Endodermal cell (in vitro differentiated cells): Measurements from ENCODE around the gene ANAPC7. TPM values are rescaled to one million over a fixed set of nuclear protein-coding genes. Genes with fewer than 3 reads are reported as not detected.

Experiments
- DNase-seq: peaks from one replicate; pipeline ENCODE4 v3.0.0-alpha.2; 2017
- H3K27ac ChIP-seq: 2 replicates; pipeline ENCODE4 v1.5.1; 2013; ENCODE audit warnings: mild to moderate bottlenecking, low read depth, low read length, moderate library complexity
- H3K27me3 ChIP-seq: 2 replicates; pipeline ENCODE4 v1.6.1; 2013; ENCODE audit warnings: mild to moderate bottlenecking, low read length, moderate library complexity; ENCODE audit not compliant: insufficient read depth, control insufficient read depth, poor library complexity, severe bottlenecking
- H3K36me3 ChIP-seq: 2 replicates; pipeline ENCODE4 v1.7.0; 2013; ENCODE audit warnings: mild to moderate bottlenecking, low read length, moderate library complexity; ENCODE audit not compliant: control insufficient read depth, insufficient read depth
- H3K4me1 ChIP-seq: one replicate; pipeline ENCODE4 v1.7.0; 2013; ENCODE audit warnings: low read length; ENCODE audit not compliant: control insufficient read depth, insufficient read depth
- H3K4me3 ChIP-seq: 2 replicates; pipeline ENCODE4 v1.5.1; 2013; ENCODE audit warnings: mild to moderate bottlenecking, low read length, moderate library complexity
- H3K9ac ChIP-seq: 2 replicates; pipeline ENCODE4 v1.6.1; 2013; ENCODE audit warnings: mild to moderate bottlenecking, low read length, moderate library complexity; ENCODE audit not compliant: poor library complexity, severe bottlenecking; ENCODE audit errors: extremely low read depth
- H3K9me3 ChIP-seq: 2 replicates; pipeline ENCODE4 v1.6.1; 2013; ENCODE audit warnings: mild to moderate bottlenecking, low read length, moderate library complexity; ENCODE audit not compliant: control insufficient read depth
- H3K27ac Mint-ChIP-seq: 2 replicates; pipeline ENCODE4 v1.8.0; 2020; ENCODE audit warnings: mixed read lengths
- H3K27me3 Mint-ChIP-seq: 2 replicates; pipeline ENCODE4 v1.8.0; 2021; ENCODE audit warnings: mild to moderate bottlenecking, mixed read lengths; ENCODE audit not compliant: insufficient read depth
- H3K36me3 Mint-ChIP-seq: 2 replicates; pipeline ENCODE4 v1.8.0; 2020; ENCODE audit warnings: low read depth, mixed read lengths
- H3K4me1 Mint-ChIP-seq: 2 replicates; pipeline ENCODE4 v1.8.0; 2020; ENCODE audit warnings: mixed read lengths
- H3K4me3 Mint-ChIP-seq: 2 replicates; pipeline ENCODE4 v1.8.0; 2020; ENCODE audit warnings: mild to moderate bottlenecking, moderate library complexity, mixed read lengths
- H3K9me3 Mint-ChIP-seq: 2 replicates; pipeline ENCODE4 v1.8.0; 2020; ENCODE audit warnings: mild to moderate bottlenecking, mixed read lengths
- WGBS, 2 experiments: methylation state at CpG; one replicate each; pipeline versions ENCODE4 v1.1.5 to v1.1.7; 2013; ENCODE audit warnings: missing lambda C conversion rate in 2 of 2, mixed read lengths in 1 of 2; ENCODE audit not compliant: insufficient coverage in 1 of 2, insufficient read length in 1 of 2; 5-methylcytosine and 5-hydroxymethylcytosine counted together
- total RNA-seq, 2 donors: library from RNA; stranded (reverse); fragmentation: NEBNext Ultra II Directional in 1 of 2; extraction: Animal tissue kit (Norgen Biotek cat#: 25700) in 1 of 2; gene quantifications; 2 replicates in 1 of 2; 3 replicates in 1 of 2; pipeline ENCODE4 v1.2.1, GENCODE V29; 2021
- TF ChIP-seq, protein P1 (sequence below): fragments of 200-600 bp; sonication (generic); conservative IDR thresholded peaks from 2 replicates; pipeline ENCODE4 v1.5.0; 2021; ENCODE audit warnings: antibody characterized with exemption, mild to moderate bottlenecking

ANAPC7 gene
- total RNA-seq, 2 donors from 2014 or later: 86.0 to 100 TPM

DNA sequence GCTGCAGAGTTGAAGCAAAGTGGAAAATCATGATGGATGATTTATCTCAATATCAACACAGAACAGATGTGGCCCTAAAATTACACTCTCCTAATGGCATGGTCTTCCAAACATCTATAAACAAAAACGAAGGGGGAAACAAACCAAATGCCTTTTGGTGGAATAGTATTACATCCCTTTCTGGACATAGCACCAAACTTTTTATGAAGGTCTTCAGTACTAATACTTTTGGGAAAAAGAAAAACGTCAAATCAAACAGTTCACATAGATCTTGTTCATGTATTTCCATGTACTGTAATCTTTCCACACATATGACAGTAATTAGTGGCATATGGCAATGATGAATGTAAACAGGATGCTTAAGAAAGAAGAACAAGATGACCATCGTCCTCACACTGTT lies 22.9 kb upstream of the ANAPC7 start:
- no peak overlapping the region for H3K4me3 Mint-ChIP-seq
- WGBS, 2 experiments: 67 to 100% methylated on average over 2 of the region's 3 CpGs
- H3K4me1 Mint-ChIP-seq: peaks cover 12% of the 10 kb centered on the region

DNA sequence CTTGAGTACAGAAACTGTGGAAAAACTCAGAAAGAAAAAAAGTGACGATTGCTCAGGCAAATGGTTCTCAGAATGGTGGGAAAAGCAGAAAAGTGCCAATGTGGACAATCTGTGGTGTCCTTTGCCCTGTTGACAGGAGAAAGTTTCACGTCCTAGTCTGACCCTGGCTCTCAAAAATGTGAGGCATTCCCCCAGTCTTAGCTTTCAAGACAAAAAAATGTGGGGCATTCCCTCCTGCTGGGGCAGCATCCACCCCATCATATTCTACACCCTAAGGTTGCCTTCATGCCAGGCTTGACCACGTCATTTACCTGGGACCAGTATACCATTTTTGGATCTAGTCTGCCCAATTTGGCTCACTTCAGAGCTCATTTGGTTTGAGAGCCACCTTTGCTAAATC lies 20.7 kb upstream of the ANAPC7 start:
- 84% methylated on average over 3 of the region's 3 CpGs for WGBS, 2 experiments
- Mint-ChIP-seq H3K4me3 (no peak overlapping the region), H3K27ac (no peak overlapping the region), H3K9me3 (no peaks in the 10 kb centered on the region), H3K4me1 (peaks cover 13% of the 10 kb centered on the region), H3K36me3 (no peaks in the 10 kb centered on the region), H3K27me3 (no peaks in the 10 kb centered on the region)
- H3K9me3 ChIP-seq: no peaks in the 10 kb centered on the region
- H3K36me3 ChIP-seq: no peaks in the 10 kb centered on the region
- no peaks in the 10 kb centered on the region for H3K4me1 ChIP-seq
- H3K4me3 ChIP-seq: no peak overlapping the region
- no peak overlapping the region for H3K27ac ChIP-seq
- peak; percentile 76 for DNase-seq
- no peaks in the 10 kb centered on the region for H3K27me3 ChIP-seq
- TF ChIP-seq, protein P1, sequence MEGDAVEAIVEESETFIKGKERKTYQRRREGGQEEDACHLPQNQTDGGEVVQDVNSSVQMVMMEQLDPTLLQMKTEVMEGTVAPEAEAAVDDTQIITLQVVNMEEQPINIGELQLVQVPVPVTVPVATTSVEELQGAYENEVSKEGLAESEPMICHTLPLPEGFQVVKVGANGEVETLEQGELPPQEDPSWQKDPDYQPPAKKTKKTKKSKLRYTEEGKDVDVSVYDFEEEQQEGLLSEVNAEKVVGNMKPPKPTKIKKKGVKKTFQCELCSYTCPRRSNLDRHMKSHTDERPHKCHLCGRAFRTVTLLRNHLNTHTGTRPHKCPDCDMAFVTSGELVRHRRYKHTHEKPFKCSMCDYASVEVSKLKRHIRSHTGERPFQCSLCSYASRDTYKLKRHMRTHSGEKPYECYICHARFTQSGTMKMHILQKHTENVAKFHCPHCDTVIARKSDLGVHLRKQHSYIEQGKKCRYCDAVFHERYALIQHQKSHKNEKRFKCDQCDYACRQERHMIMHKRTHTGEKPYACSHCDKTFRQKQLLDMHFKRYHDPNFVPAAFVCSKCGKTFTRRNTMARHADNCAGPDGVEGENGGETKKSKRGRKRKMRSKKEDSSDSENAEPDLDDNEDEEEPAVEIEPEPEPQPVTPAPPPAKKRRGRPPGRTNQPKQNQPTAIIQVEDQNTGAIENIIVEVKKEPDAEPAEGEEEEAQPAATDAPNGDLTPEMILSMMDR: no peak
- no peak overlapping the region for H3K9ac ChIP-seq

More for the DNA sequence above, 22.9 kb upstream of the ANAPC7 start:
- Histone ChIP-seq H3K9me3 (no peaks in the 10 kb centered on the region), H3K4me3 (no peak overlapping the region), H3K36me3 (no peaks in the 10 kb centered on the region), H3K9ac (no peak overlapping the region), H3K27ac (no peak overlapping the region), H3K4me1 (no peaks in the 10 kb centered on the region), H3K27me3 (no peaks in the 10 kb centered on the region)
- Mint-ChIP-seq H3K27me3 (no peaks in the 10 kb centered on the region), H3K36me3 (no peaks in the 10 kb centered on the region), H3K9me3 (no peaks in the 10 kb centered on the region), H3K27ac (no peak overlapping the region)
- TF ChIP-seq, protein P1: no peak
- no peak for DNase-seq

DNA sequence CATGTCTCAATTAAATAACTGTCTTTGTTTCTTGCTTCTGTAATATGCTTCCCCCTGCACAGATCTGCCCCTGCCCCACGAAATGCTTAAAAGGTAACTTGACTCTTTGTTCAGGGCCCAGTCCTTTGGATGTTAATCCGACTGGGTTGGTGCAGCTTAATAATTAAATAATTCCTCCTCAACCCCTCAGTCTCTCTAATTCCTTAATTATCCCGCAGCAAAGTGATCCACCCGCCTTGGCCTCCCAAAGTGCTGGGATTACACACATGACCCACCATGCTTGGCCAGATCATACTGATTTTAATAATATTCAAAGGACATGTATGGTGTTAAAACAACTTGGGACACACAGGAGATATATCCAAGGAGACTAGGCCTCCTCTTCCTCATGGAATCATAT lies 18.2 kb upstream of the ANAPC7 start:
- Histone ChIP-seq H3K9me3 (no peaks in the 10 kb centered on the region), H3K27me3 (no peaks in the 10 kb centered on the region), H3K4me1 (no peaks in the 10 kb centered on the region), H3K27ac (no peak overlapping the region), H3K36me3 (no peaks in the 10 kb centered on the region), H3K9ac (no peak overlapping the region), H3K4me3 (no peak overlapping the region)
- Mint-ChIP-seq H3K4me3 (no peak overlapping the region), H3K27me3 (no peaks in the 10 kb centered on the region), H3K27ac (peak overlapping the region; percentile 69), H3K36me3 (no peaks in the 10 kb centered on the region), H3K9me3 (no peaks in the 10 kb centered on the region), H3K4me1 (peaks cover 16% of the 10 kb centered on the region)
- 85 to 92% methylated on average over 1 to 4 of the region's 4 CpGs for WGBS, 2 experiments
- TF ChIP-seq, protein P1: no peak
- no peak for DNase-seq
